ENCODE results near the gene KCNF1. TPM values are rescaled to one million over a fixed set of nuclear protein-coding genes. Genes with fewer than 3 reads are reported as not detected.

KCNF1 gene
- total and polyA plus RNA-seq, 2 of the 8 experiments (the other 6 are each of a cell fraction or from before 2014, with no cell fraction given), result 0.48 to 1.5 TPM

GRCh38 chr2:10867692-10868420, 43.9 kb upstream of the KCNF1 start (continued):
- TF ChIP-seq CTBP2 (IDR thresholded peaks at IDR 0.05; ENCODE audit: borderline replicate concordance, insufficient read depth, insufficient read length, low read length), result no peak
- no peak for TF ChIP-seq SRF (IDR thresholded peaks at IDR 0.05; ENCODE audit: low read depth, low read length)
- no peak for TF ChIP-seq BRCA1 (IDR thresholded peaks at IDR 0.05; ENCODE audit: low read depth, low read length)
